ENCODE measurements around the gene ITGB1.

GRCh38 chr10:32985775-32986350 lies 27.8 kb upstream of the ITGB1 start:
- no peak for TF ChIP-seq CTCF (IDR thresholded peaks at IDR 0.05)
- TF ChIP-seq POLR2AphosphoS5 (IDR thresholded peaks at IDR 0.05): peak; percentile 49
- no peak for TF ChIP-seq POLR2A (IDR thresholded peaks at IDR 0.05)

Data from gastroesophageal sphincter (tissue), 3 donors.